ENCODE results near the gene FAM3C. TPM values are rescaled to one million over a fixed set of nuclear protein-coding genes. Genes with fewer than 3 reads are reported as not detected.

Gene FAM3C
- polyA plus RNA-seq, 1 donor from 2014 or later = 61.8 TPM

- Histone ChIP-seq H3K27ac (ENCODE audit: low read length) (no peak overlapping the region), H3K9me3 (ENCODE audit: low read length) (no peaks in the 10 kb centered on the region), H3K9me2 (ENCODE audit: insufficient read depth, low read length) (no peaks in the 10 kb centered on the region), H3K4me3 (ENCODE audit: low read length) (no peak overlapping the region), H3K79me2 (replicated peaks; ENCODE audit: insufficient read depth, low read length) (peaks cover 31% of the 10 kb centered on the region), H3F3A (ENCODE audit: insufficient read depth, low read length, poor library complexity, severe bottlenecking) (peaks cover 2% of the 10 kb centered on the region), H4K20me1 (ENCODE audit: insufficient read depth) (no peaks in the 10 kb centered on the region), H3K9ac (ENCODE audit: low read length) (no peak overlapping the region), H3K36me3 (ENCODE audit: insufficient read depth, low read length) (peaks cover 4% of the 10 kb centered on the region), H3K27me3 (ENCODE audit: insufficient read depth, low read depth, low read length) (no peaks in the 10 kb centered on the region), H3K4me2 (ENCODE audit: low read length) (no peak overlapping the region), H2AFZ (ENCODE audit: low read depth, low read length) (no peak overlapping the region)
- no peak for TF ChIP-seq REST (IDR thresholded peaks at IDR 0.05; ENCODE audit: borderline replicate concordance)
- TF ChIP-seq EZH2 (IDR thresholded peaks at IDR 0.05; ENCODE audit: borderline replicate concordance, insufficient read depth, low read length, poor library complexity, severe bottlenecking) = no peak
- no peak for TF ChIP-seq POLR2AphosphoS5 (IDR thresholded peaks at IDR 0.05)
- no peak for TF ChIP-seq SMC3 (conservative IDR thresholded peaks at IDR 0.05; ENCODE audit: poor library complexity)
- no peak for TF ChIP-seq RAD21 (conservative IDR thresholded peaks at IDR 0.05)
- TF ChIP-seq, protein P1, sequence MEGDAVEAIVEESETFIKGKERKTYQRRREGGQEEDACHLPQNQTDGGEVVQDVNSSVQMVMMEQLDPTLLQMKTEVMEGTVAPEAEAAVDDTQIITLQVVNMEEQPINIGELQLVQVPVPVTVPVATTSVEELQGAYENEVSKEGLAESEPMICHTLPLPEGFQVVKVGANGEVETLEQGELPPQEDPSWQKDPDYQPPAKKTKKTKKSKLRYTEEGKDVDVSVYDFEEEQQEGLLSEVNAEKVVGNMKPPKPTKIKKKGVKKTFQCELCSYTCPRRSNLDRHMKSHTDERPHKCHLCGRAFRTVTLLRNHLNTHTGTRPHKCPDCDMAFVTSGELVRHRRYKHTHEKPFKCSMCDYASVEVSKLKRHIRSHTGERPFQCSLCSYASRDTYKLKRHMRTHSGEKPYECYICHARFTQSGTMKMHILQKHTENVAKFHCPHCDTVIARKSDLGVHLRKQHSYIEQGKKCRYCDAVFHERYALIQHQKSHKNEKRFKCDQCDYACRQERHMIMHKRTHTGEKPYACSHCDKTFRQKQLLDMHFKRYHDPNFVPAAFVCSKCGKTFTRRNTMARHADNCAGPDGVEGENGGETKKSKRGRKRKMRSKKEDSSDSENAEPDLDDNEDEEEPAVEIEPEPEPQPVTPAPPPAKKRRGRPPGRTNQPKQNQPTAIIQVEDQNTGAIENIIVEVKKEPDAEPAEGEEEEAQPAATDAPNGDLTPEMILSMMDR (IDR thresholded peaks at IDR 0.05; ENCODE audit: poor library complexity, severe bottlenecking) = no peak
Observed at GRCh38 chr7:121397361-121397760, 1.3 kb upstream of the FAM3C start.

DNA sequence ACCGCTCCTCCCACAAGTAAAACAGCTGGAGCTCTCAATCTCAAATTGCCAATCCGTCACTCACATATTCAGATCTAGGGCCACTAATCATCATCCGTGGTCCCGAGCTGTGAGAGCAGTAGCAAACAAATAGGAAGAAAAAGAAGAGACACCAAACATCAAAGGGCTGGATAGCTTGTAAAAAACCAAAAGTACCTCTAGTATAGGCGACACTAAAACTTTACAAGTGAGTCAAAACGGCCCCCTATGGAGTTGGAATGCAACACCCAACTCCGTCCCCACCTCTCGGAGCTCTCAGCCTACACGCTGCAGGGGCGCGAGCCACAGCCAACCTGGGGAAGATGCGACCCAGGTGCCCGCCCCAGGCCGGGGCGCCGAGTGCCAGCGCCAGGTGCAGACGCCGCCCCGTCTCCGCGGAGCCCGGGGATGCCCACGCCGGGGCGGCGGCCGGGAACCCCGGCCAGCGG, 581 bp downstream of the FAM3C start:
- no peak for TF ChIP-seq EP300 (conservative IDR thresholded peaks at IDR 0.05; ENCODE audit: poor library complexity, severe bottlenecking)
- TF ChIP-seq POLR2AphosphoS5 (IDR thresholded peaks at IDR 0.05) = no peak
- TF ChIP-seq REST (IDR thresholded peaks at IDR 0.05; ENCODE audit: borderline replicate concordance) = no peak
- TF ChIP-seq TAF1 (IDR thresholded peaks at IDR 0.05; ENCODE audit: low read depth) = no peak
- no peak for TF ChIP-seq SMC3 (conservative IDR thresholded peaks at IDR 0.05; ENCODE audit: poor library complexity)
- no peak for TF ChIP-seq EZH2 (IDR thresholded peaks at IDR 0.05; ENCODE audit: borderline replicate concordance, insufficient read depth, low read length, poor library complexity, severe bottlenecking)
- no peak for TF ChIP-seq MXI1 (conservative IDR thresholded peaks at IDR 0.05; ENCODE audit: poor library complexity, severe bottlenecking)
- no peak for TF ChIP-seq RAD21 (conservative IDR thresholded peaks at IDR 0.05)
- TF ChIP-seq, protein P1 (IDR thresholded peaks at IDR 0.05; ENCODE audit: poor library complexity, severe bottlenecking) = no peak
- peaks cover 47% of the 10 kb centered on the region for H3K79me2 ChIP-seq (replicated peaks; ENCODE audit: insufficient read depth, low read length)
- H3K4me2 ChIP-seq (ENCODE audit: low read length) = peak overlapping the region; percentile 87
- H3K27me3 ChIP-seq (ENCODE audit: insufficient read depth, low read depth, low read length) = no peaks in the 10 kb centered on the region
- H2AFZ ChIP-seq (ENCODE audit: low read depth, low read length) = no peak overlapping the region
- no peaks in the 10 kb centered on the region for H3K9me2 ChIP-seq (ENCODE audit: insufficient read depth, low read length)
- H3K36me3 ChIP-seq (ENCODE audit: insufficient read depth, low read length) = peaks cover 4% of the 10 kb centered on the region
- H3K9me3 ChIP-seq (ENCODE audit: low read length) = no peaks in the 10 kb centered on the region
- no peak overlapping the region for H3K27ac ChIP-seq (ENCODE audit: low read length)
- H3K9ac ChIP-seq (ENCODE audit: low read length) = peak overlapping the region; percentile 73
- H4K20me1 ChIP-seq (ENCODE audit: insufficient read depth) = no peaks in the 10 kb centered on the region
- H3F3A ChIP-seq (ENCODE audit: insufficient read depth, low read length, poor library complexity, severe bottlenecking) = peaks cover 2% of the 10 kb centered on the region
- peak overlapping the region; percentile 74 for H3K4me3 ChIP-seq (ENCODE audit: low read length)
